Lower leg skin (tissue), 3 donors: Measurements from ENCODE around the gene ACR.
"Not testable (repeated sequence)": the region's sequence is repeated elsewhere in the genome, so short reads cannot be mapped to it uniquely, and the experiment has no call there.

Experiments
- CTCF ChIP-seq, 3 donors: fragments of 450-650 bp; IDR thresholded peaks; one replicate each; pipeline ENCODE4 v1.5.1; 2016; ENCODE audit warnings: antibody characterized with exemption in 3 of 3, mild to moderate bottlenecking in 3 of 3, moderate library complexity in 2 of 3
- POLR2A ChIP-seq, 2 donors: fragments of 450-650 bp; IDR thresholded peaks; one replicate each; pipeline ENCODE4 v1.6.1; 2016 to 2017; ENCODE audit warnings: antibody characterized with exemption in 2 of 2, mild to moderate bottlenecking in 1 of 2, moderate library complexity in 1 of 2

- not testable (repeated sequence) for TF ChIP-seq CTCF, POLR2A (IDR thresholded peaks at IDR 0.05)
Observed at GRCh38 chr22:50756949-50757491, 19.0 kb downstream of the ACR start.
